H1 (cell line): ENCODE results near the gene LIFR. TPM values are rescaled to one million over a fixed set of nuclear protein-coding genes. Genes with fewer than 3 reads are reported as not detected.

Experiments
- CREB1 ChIP-seq: IDR thresholded peaks from 2 replicates; pipeline ENCODE4 v1.6.1; 2012; ENCODE audit warnings: inconsistent platforms
- CTCF ChIP-seq, 3 experiments: IDR thresholded peaks; 1 replicate in 2 of 3; 2 replicates in 1 of 3; pipeline versions ENCODE4 v1.5.1 to v1.6.1; 2011; ENCODE audit warnings: low read length in 3 of 3, mild to moderate bottlenecking in 3 of 3, inconsistent platforms in 2 of 3, low read depth in 1 of 3, moderate library complexity in 1 of 3; ENCODE audit not compliant: insufficient read depth in 1 of 3; ENCODE audit errors: control extremely low read depth in 1 of 3
- EGR1 ChIP-seq: IDR thresholded peaks from 2 replicates; pipeline ENCODE4 v1.6.1; 2011; ENCODE audit warnings: low read depth, low read length, borderline replicate concordance
- KDM5A ChIP-seq: fragments of 200-600 bp; IDR thresholded peaks from 2 replicates; pipeline ENCODE4 v1.7.1; 2012; ENCODE audit warnings: mild to moderate bottlenecking, low read length, inconsistent platforms, mixed read lengths
- POLR2A ChIP-seq, 2 experiments: IDR thresholded peaks; 1 replicate in 1 of 2; 2 replicates in 1 of 2; pipeline ENCODE4 v1.6.1; 2011; ENCODE audit warnings: low read depth in 2 of 2, low read length in 2 of 2, mild to moderate bottlenecking in 2 of 2; ENCODE audit errors: control extremely low read depth in 1 of 2
- POU5F1 ChIP-seq: IDR thresholded peaks from 2 replicates; pipeline ENCODE4 v1.6.1; 2011; ENCODE audit warnings: low read depth, mild to moderate bottlenecking, low read length, moderate library complexity
- RFX5 ChIP-seq: IDR thresholded peaks from 2 replicates; pipeline ENCODE4 v1.6.1; 2011; ENCODE audit warnings: low read depth, low read length, improper control_type of control experiment, borderline replicate concordance
- TEAD4 ChIP-seq: IDR thresholded peaks from 2 replicates; pipeline ENCODE4 v1.6.1; 2012; ENCODE audit warnings: low read depth, low read length, inconsistent platforms, mixed read lengths
- polyA plus RNA-seq, 7 experiments: library from polyadenylated mRNA; depleted of rRNA in 3 of 7; stranded (reverse) in 5 of 7; unstranded in 2 of 7; fragments of >200 nt in 5 of 7; fragments of 200-250 nt in 2 of 7; gene quantifications; 1 replicate in 5 of 7; 2 replicates in 1 of 7; 4 replicates in 1 of 7; pipeline versions ENCODE4 v1.2.1 to v1.2.3, GENCODE V29; 2011 to 2013; ENCODE audit warnings: missing spikeins in 2 of 7, mixed read lengths in 2 of 7
- total RNA-seq: library from RNA; stranded (reverse); fragmentation: NEBNext Ultra II Directional; extraction: Animal tissue kit (Norgen Biotek cat#: 25700); gene quantifications from 2 replicates; pipeline ENCODE4 v1.2.1, GENCODE V29; 2021

Gene LIFR
- total and polyA plus RNA-seq, 2 of the 8 experiments (the other 6 are each of a cell fraction or from before 2014, with no cell fraction given) = 2.0 to 18.9 TPM

DNA sequence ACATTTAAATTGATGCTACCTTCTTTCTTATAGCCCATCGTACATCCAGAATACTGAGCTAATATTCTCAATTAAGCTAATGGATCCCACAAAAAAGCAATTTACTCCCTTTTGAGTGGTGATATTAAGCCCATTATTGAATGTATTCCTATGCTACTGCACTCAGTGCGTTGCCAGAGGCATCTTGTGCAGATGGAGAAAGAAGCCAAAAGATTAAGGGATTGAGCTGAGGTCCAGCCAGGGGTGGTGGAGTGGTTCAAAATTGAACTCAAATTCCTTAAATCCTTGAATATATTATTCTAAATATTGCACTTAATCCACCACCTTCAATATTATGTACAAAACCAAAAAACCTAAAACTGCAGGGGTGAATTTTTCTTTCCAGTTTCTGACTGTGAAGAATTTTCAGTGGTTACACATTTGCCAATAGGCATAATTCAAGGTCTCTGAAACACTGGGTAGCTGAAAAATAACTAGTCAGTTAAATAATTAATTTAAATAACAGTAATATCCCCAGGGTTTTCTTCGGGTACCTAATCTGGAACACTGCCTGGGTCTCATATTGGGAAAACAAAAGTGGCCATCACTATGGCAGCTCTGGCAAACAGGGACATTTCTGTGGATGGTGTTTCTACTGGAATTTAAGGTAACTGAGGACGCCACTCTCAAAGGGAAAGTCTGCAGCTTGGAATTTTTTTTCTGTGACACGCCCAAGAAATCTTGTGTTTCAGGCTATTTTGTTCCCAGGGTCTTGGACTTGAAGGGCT lies 6.2 kb upstream of the LIFR start (continued):
- TF ChIP-seq CTCF (IDR thresholded peaks at IDR 0.05; ENCODE audit: control extremely low read depth in 1 of 3, insufficient read depth in 1 of 3, low read depth in 1 of 3, low read length in 3 of 3) (no peak), CREB1 (no peak), KDM5A (no peak), RFX5 (no peak), POU5F1 (no peak), TEAD4 (no peak), POLR2A (IDR thresholded peaks at IDR 0.05; ENCODE audit: control extremely low read depth in 1 of 2, low read depth in 2 of 2, low read length in 2 of 2) (no peak), EGR1 (no peak)
